B cell (primary cell): ENCODE data around the gene MYOM1. TPM values are rescaled to one million over a fixed set of nuclear protein-coding genes. Genes with fewer than 3 reads are reported as not detected.
A peak's percentile ranks its signal among the peaks of the same experiment; 100 is the strongest.

Experiments used
- ATAC-seq: fragments of 200-7000 bp; cut with Tn5 transposase; one replicate; pipeline ENCODE4 v1.10.0; 2021; ENCODE audit warnings: low read depth, mild to moderate bottlenecking, moderate number of reproducible peaks, moderate library complexity
- CTCF ChIA-PET: fragments of 350-600 bp; sonication (Branson Sonifier 250); formaldehyde crosslinking; loops from one replicate; lab custom pipeline; 2021; ENCODE audit warnings: antibody characterized with exemption, inconsistent platforms; lab: Charles Lee
- POLR2A ChIA-PET: fragments of 350-600 bp; sonication (Branson Sonifier 250); formaldehyde crosslinking; loops from one replicate; lab custom pipeline; 2021; ENCODE audit warnings: antibody characterized with exemption; lab: Charles Lee
- DNase-seq: peaks from one replicate; pipeline ENCODE4 v3.0.0; 2013
- H2AFZ ChIP-seq: 2 replicates; pipeline ENCODE4 v1.6.1; 2012; ENCODE audit warnings: mild to moderate bottlenecking, low read depth, low read length; ENCODE audit not compliant: insufficient read depth, poor library complexity, severe bottlenecking
- H3K27ac ChIP-seq, 2 donors: 1 replicate in 1 of 2; 2 replicates in 1 of 2; pipeline ENCODE4 v1.5.1; 2012 to 2013; ENCODE audit warnings: low read length in 2 of 2, mild to moderate bottlenecking in 2 of 2, moderate library complexity in 1 of 2
- H3K27me3 ChIP-seq, 4 experiments: fragments of 200-600 bp in 1 of 4; sonication (generic) in 1 of 4; replicated peaks in 1 of 4; 1 replicate in 2 of 4; 2 replicates in 2 of 4; pipeline versions ENCODE4 v1.6.1 to v1.7.0; 2013 to 2016; ENCODE audit warnings: low read length in 3 of 4, mild to moderate bottlenecking in 2 of 4, mixed read lengths in 1 of 4, moderate library complexity in 1 of 4; ENCODE audit not compliant: insufficient read depth in 4 of 4, control insufficient read depth in 3 of 4; ENCODE audit errors: control extremely low read depth in 1 of 4
- H3K36me3 ChIP-seq, 2 experiments: replicated peaks in 1 of 2; 1 replicate in 1 of 2; 2 replicates in 1 of 2; pipeline versions ENCODE4 v1.6.1 to v1.7.1; 2013; ENCODE audit warnings: low read length in 1 of 2; ENCODE audit not compliant: insufficient read depth in 2 of 2, control insufficient read depth in 1 of 2; ENCODE audit errors: control extremely low read depth in 1 of 2, extremely low read depth in 1 of 2
- H3K4me1 ChIP-seq, 2 donors: fragments of 200-600 bp in 1 of 2; sonication (generic) in 1 of 2; 1 replicate in 1 of 2; 2 replicates in 1 of 2; pipeline versions ENCODE4 v1.5.1 to v1.6.1; 2013 to 2017; ENCODE audit warnings: low read length in 2 of 2; ENCODE audit not compliant: control insufficient read depth in 2 of 2, insufficient read depth in 2 of 2
- H3K4me2 ChIP-seq: replicated peaks from 2 replicates; pipeline ENCODE3; 2012; ENCODE audit warnings: mild to moderate bottlenecking, low read depth, low read length; ENCODE audit not compliant: poor library complexity, severe bottlenecking
- H3K4me3 ChIP-seq, 5 experiments: fragments of 200-600 bp in 1 of 5; sonication (generic) in 1 of 5; 1 replicate in 3 of 5; 2 replicates in 2 of 5; pipeline versions ENCODE4 v1.5.1 to v1.7.0; 2011 to 2016; ENCODE audit warnings: low read length in 4 of 5, mild to moderate bottlenecking in 4 of 5, low read depth in 2 of 5, control low read depth in 1 of 5, moderate library complexity in 1 of 5; ENCODE audit not compliant: insufficient read depth in 1 of 5; ENCODE audit errors: control extremely low read depth in 1 of 5, extremely low read depth in 1 of 5
- H3K79me2 ChIP-seq: fragments of 200-600 bp; sonication (generic); one replicate; pipeline ENCODE4 v1.6.0; 2016; ENCODE audit warnings: low read length; ENCODE audit not compliant: control insufficient read depth, insufficient read depth
- H3K9ac ChIP-seq: fragments of 200-600 bp; sonication (generic); 2 replicates; pipeline ENCODE4 v1.6.1; 2017; ENCODE audit warnings: mild to moderate bottlenecking, low read length, moderate library complexity
- H3K9me3 ChIP-seq, 3 donors: one replicate each; pipeline versions ENCODE4 v1.6.1 to v1.7.1; 2013; ENCODE audit warnings: low read length in 2 of 3; ENCODE audit not compliant: control insufficient read depth in 2 of 3, insufficient read depth in 1 of 3; ENCODE audit errors: control extremely low read depth in 1 of 3
- H4K20me1 ChIP-seq: 2 replicates; pipeline ENCODE4 v1.6.0; 2012; ENCODE audit warnings: mild to moderate bottlenecking, low read length; ENCODE audit not compliant: insufficient read depth, control insufficient read depth, poor library complexity, severe bottlenecking
- H3K27ac Mint-ChIP-seq: one replicate; pipeline ENCODE4 v1.8.0; 2021; ENCODE audit warnings: mixed read lengths
- H3K27me3 Mint-ChIP-seq: one replicate; pipeline ENCODE4 v1.8.0; 2021; ENCODE audit warnings: mixed read lengths
- H3K4me1 Mint-ChIP-seq: one replicate; pipeline ENCODE4 v1.8.0; 2021; ENCODE audit warnings: mixed read lengths
- H3K4me3 Mint-ChIP-seq: one replicate; pipeline ENCODE4 v1.8.0; 2021; ENCODE audit warnings: mixed read lengths
- H3K9me3 Mint-ChIP-seq: one replicate; pipeline ENCODE4 v1.8.0; 2022; ENCODE audit warnings: mixed read lengths; ENCODE audit not compliant: insufficient read depth
- CTCF ChIP-seq: fragments of 200-600 bp; IDR thresholded peaks from one replicate; pipeline ENCODE4 v1.8.0; 2022; ENCODE audit warnings: antibody characterized with exemption, mild to moderate bottlenecking
- EZH2 ChIP-seq: IDR thresholded peaks from 2 replicates; pipeline ENCODE4 v1.6.1; 2012; ENCODE audit warnings: borderline replicate concordance, low read depth, mild to moderate bottlenecking, moderate library complexity, low read length; ENCODE audit not compliant: insufficient read depth, poor library complexity, severe bottlenecking
- WGBS: methylation state at CpG from one replicate; pipeline ENCODE4 v1.1.5; 2013; ENCODE audit warnings: missing lambda C conversion rate; ENCODE audit not compliant: insufficient coverage; 5-methylcytosine and 5-hydroxymethylcytosine counted together
- intact Hi-C: fragments of 100-400 bp; cut with micrococcal nuclease; formaldehyde crosslinking; loops from one replicate; pipeline ENCODE4 v1.10.0; 2022
- polyA plus RNA-seq: library from polyadenylated mRNA; depleted of rRNA; stranded (reverse); fragments of >200 nt; gene quantifications from 2 replicates; pipeline ENCODE4 v1.2.3, GENCODE V29; 2012
- total RNA-seq, 2 donors: library from RNA; stranded (reverse); fragments of 120-200 nt in 1 of 2; gene quantifications; 1 replicate in 1 of 2; 2 replicates in 1 of 2; pipeline versions ENCODE4 v1.2.3 to v1.2.4, GENCODE V29; 2013 to 2022

Gene MYOM1
- total and polyA plus RNA-seq, 2 donors (not counting 1 experiment from before 2014, with no cell fraction given) = 1.5 to 12.8 TPM

DNA sequence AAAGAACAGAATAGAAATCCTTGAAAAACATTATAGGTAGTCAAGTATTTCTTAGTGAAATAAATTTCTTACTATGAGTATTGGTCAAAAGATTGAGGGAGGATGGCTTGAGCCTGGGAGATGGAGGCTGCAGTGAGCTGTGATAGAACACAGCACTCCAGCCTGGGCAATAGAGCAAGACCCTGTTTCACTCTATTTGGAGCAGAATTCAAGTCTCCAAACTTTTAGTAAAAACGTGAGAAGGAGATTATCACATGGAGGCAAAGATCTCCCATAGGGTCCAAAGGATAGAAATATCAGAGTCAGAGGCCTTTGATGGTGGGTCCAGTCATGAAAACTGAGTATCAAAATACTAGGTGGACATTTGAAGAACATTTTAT, 25.4 kb upstream of the MYOM1 start:
- Histone ChIP-seq H3K36me3 (peaks cover 0 to 5% of the 10 kb centered on the region in 2 experiments), H3K9me3 (peaks cover 2 to 17% (median 12%) of the 10 kb centered on the region in 3 donors), H3K27me3 (no peaks in the 10 kb centered on the region), H4K20me1 (no peaks in the 10 kb centered on the region), H3K9ac (no peak overlapping the region), H3K4me2 (peak overlapping the region; percentile 84), H3K4me1 (peaks cover 22 to 32% of the 10 kb centered on the region in 2 donors), H3K79me2 (peaks cover 25% of the 10 kb centered on the region), H3K27ac (peak overlapping the region; percentile 20 to 89), H2AFZ (no peak overlapping the region), H3K4me3 (peak overlapping the region in 1 of 5 experiments; percentile 99)
- intact Hi-C loops = loop anchor here (5.0 kb wide), 1 partner anchor 608 kb away; no protein-coding TSS in a partner anchor
- peaks cover 30% of the 10 kb centered on the region for H3K4me1 Mint-ChIP-seq
- POLR2A ChIA-PET = interaction anchor here (0.5 to 2.7 kb wide), 7 partner anchors 105 to 312 kb away, joined by 3 to 16 read pairs (median 4); no protein-coding TSS in a partner anchor
- CTCF ChIA-PET = interaction anchor here (0.6 to 7.5 kb wide), 35 partner anchors 11 to 421 kb away, joined by 3 to 155 read pairs (median 9); no protein-coding TSS in a partner anchor
- TF ChIP-seq CTCF = no peak
- TF ChIP-seq EZH2 = no peak
- H3K9me3 Mint-ChIP-seq = peaks cover 4% of the 10 kb centered on the region
- 80% methylated on average over 1 of the region's 1 CpG for WGBS
- H3K27me3 Mint-ChIP-seq = no peaks in the 10 kb centered on the region
- no peak for DNase-seq
- peak overlapping the region; percentile 97 for H3K27ac Mint-ChIP-seq
- H3K4me3 Mint-ChIP-seq = peak overlapping the region; percentile 91
- ATAC-seq = no peak

DNA sequence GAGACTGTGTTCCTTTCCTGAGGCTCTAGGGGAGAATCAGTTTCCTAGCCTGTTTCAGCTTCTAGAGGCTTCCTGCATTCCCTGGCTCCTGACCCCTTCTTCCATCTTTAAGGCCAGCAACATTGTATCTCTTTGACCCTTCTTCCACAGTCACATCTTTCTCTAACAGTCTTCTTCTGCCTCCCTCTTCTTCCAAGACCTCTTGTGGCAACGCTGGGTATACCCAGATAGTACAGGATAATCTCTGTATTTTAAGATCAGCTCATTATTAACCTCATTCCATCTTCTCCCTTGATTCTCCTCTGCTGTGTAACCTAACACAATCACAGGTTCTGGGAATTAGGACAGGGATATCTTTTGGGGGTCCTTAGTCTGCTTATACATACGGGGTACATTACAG, 19.0 kb upstream of the MYOM1 start:
- no peak for ATAC-seq
- Histone ChIP-seq H3K4me1 (no peaks in the 10 kb centered on the region), H3K27ac (no peak overlapping the region), H3K9me3 (peaks cover 2 to 17% (median 12%) of the 10 kb centered on the region in 3 donors), H3K9ac (no peak overlapping the region), H3K4me2 (no peak overlapping the region), H4K20me1 (no peaks in the 10 kb centered on the region), H3K79me2 (no peaks in the 10 kb centered on the region), H3K4me3 (no peak overlapping the region), H3K36me3 (peaks cover 0 to 1% of the 10 kb centered on the region in 2 experiments), H3K27me3 (no peaks in the 10 kb centered on the region), H2AFZ (no peak overlapping the region)
- 100% methylated on average over 2 of the region's 2 CpGs for WGBS
- DNase-seq = no peak
- H3K27me3 Mint-ChIP-seq = no peaks in the 10 kb centered on the region
- ChIA-PET CTCF (interaction anchor here (0.8 to 1.8 kb wide), 8 partner anchors 52 to 254 kb away, joined by 3 to 6 read pairs (median 4); no protein-coding TSS in a partner anchor), POLR2A (no interaction called here)
- intact Hi-C loops = no loop called here
- H3K4me3 Mint-ChIP-seq = no peak overlapping the region
- peaks cover under 1% of the 10 kb centered on the region for H3K4me1 Mint-ChIP-seq
- TF ChIP-seq EZH2 = no peak
- TF ChIP-seq CTCF = no peak
- H3K27ac Mint-ChIP-seq = peak overlapping the region; percentile 0
- peaks cover 4% of the 10 kb centered on the region for H3K9me3 Mint-ChIP-seq
